HG02852 (cell line): Measurements from ENCODE around the gene PLA1A.
"Not testable (repeated sequence)": the region's sequence is repeated elsewhere in the genome, so short reads cannot be mapped to it uniquely, and the experiment has no call there.

Experiments used
- ATAC-seq: cut with Tn5 transposase; IDR thresholded peaks from one replicate; pipeline ENCODE4 v1.9.1; 2021; ENCODE audit warnings: mild to moderate bottlenecking, moderate library complexity; ENCODE audit not compliant: unreplicated experiment

PLA1A gene

GRCh38 chr3:119662604-119663373, 65.1 kb downstream of the PLA1A start:
- no peak for ATAC-seq

- no peak for ATAC-seq
These were observed 66.2 kb downstream of the PLA1A start for GRCh38 chr3:119663885-119664284.

GRCh38 chr3:119664370-119664769, 66.7 kb downstream of the PLA1A start:
- ATAC-seq, result no peak

- ATAC-seq, result no peak
These were observed 67.2 kb downstream of the PLA1A start for GRCh38 chr3:119664850-119665379.

- no peak for ATAC-seq
These were observed 68.4 kb downstream of the PLA1A start for GRCh38 chr3:119665954-119666559.

GRCh38 chr3:119669906-119670570, 72.4 kb downstream of the PLA1A start:
- ATAC-seq, result no peak

GRCh38 chr3:119672776-119673175, 75.1 kb downstream of the PLA1A start:
- ATAC-seq, result no peak

GRCh38 chr3:119673875-119674274, 76.2 kb downstream of the PLA1A start:
- ATAC-seq, result no peak

- ATAC-seq, result no peak
These were observed 77.6 kb downstream of the PLA1A start for GRCh38 chr3:119675188-119675874.

- no peak for ATAC-seq
These were observed 78.3 kb downstream of the PLA1A start for GRCh38 chr3:119676020-119676419.

- peak; percentile 88 for ATAC-seq
These were observed 79.3 kb downstream of the PLA1A start, which contains the start of gene COX17 for GRCh38 chr3:119676771-119677640. TSS of gene COX17 (minus strand) at chr3:119677406. CDS start at chr3:119677310, 96 bp downstream.

- ATAC-seq, result no peak
These were observed 79.9 kb downstream of the PLA1A start for GRCh38 chr3:119677641-119677934.

- ATAC-seq, result not testable (repeated sequence)
These were observed 80.5 kb downstream of the PLA1A start for GRCh38 chr3:119678209-119678608.
